HG03442 (cell line): ENCODE data around the gene IFT20.
"Not testable (repeated sequence)": the region's sequence is repeated elsewhere in the genome, so short reads cannot be mapped to it uniquely, and the experiment has no call there.

Experiments used
- ATAC-seq: cut with Tn5 transposase; IDR thresholded peaks from one replicate; pipeline ENCODE4 v1.9.1; 2021; ENCODE audit warnings: mild to moderate bottlenecking, moderate library complexity; ENCODE audit not compliant: unreplicated experiment

Gene IFT20

GRCh38 chr17:28317099-28317965, 17.9 kb downstream of the IFT20 start:
- ATAC-seq: no peak

- no peak for ATAC-seq
Observed at GRCh38 chr17:28315846-28316705, 19.2 kb downstream of the IFT20 start.

GRCh38 chr17:28313841-28314240, 21.4 kb downstream of the IFT20 start:
- ATAC-seq: no peak

GRCh38 chr17:28306954-28307401, 28.3 kb downstream of the IFT20 start:
- no peak for ATAC-seq

GRCh38 chr17:28298449-28298848, 36.8 kb downstream of the IFT20 start:
- ATAC-seq: no peak

- ATAC-seq: no peak
Observed at GRCh38 chr17:28295677-28296578, 39.3 kb downstream of the IFT20 start.

GRCh38 chr17:28293994-28294393, 41.3 kb downstream of the IFT20 start:
- ATAC-seq: no peak

GRCh38 chr17:28292878-28293277, 42.4 kb downstream of the IFT20 start:
- not testable (repeated sequence) for ATAC-seq

- ATAC-seq: no peak
Observed at GRCh38 chr17:28291780-28292330, 43.4 kb downstream of the IFT20 start.

GRCh38 chr17:28290703-28291102, 44.6 kb downstream of the IFT20 start:
- ATAC-seq: no peak

- no peak for ATAC-seq
Observed at GRCh38 chr17:28285965-28286364, 49.3 kb downstream of the IFT20 start.

GRCh38 chr17:28282596-28282995, 52.7 kb downstream of the IFT20 start:
- no peak for ATAC-seq

GRCh38 chr17:28280826-28281225, 54.4 kb downstream of the IFT20 start:
- ATAC-seq: no peak

GRCh38 chr17:28279411-28279810, 55.9 kb downstream of the IFT20 start:
- ATAC-seq: no peak
